Measurements from ENCODE around the gene KCNN3.

Gene KCNN3

DNA sequence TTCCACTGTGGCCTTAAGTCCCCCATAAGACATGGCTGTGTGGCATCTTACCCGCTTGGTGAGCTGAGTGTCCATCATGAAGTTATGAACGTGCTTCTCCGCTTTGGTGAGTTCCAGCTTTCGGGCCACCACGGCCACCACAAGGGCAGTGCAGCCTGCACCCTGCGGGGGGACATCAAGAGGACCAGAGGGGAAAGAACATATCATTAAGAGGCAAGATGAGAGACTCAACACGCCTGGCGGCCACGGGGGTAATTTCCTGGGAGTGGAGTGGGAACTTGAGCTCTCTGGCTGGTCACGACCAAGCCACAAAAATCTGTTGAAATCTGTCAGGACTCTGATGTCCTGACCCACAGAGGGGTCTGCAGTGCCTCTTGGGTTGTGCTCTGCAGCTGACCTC is 144.2 kb downstream of the KCNN3 start (continued):
- TF ChIP-seq ZNF518A (tag by site-specific recombination; conservative IDR thresholded peaks at IDR 0.05; ENCODE audit: low read depth) (no peak), ZNF16 (tag by site-specific recombination; IDR thresholded peaks at IDR 0.05; ENCODE audit: low read depth) (no peak), ZNF155 (tag by site-specific recombination; IDR thresholded peaks at IDR 0.05) (no peak), HOXD13 (CRISPR knock-in tag; IDR thresholded peaks at IDR 0.05; ENCODE audit: borderline replicate concordance) (no peak), ZBTB21 (tag by site-specific recombination; IDR thresholded peaks at IDR 0.05) (no peak), ZNF626 (tag by site-specific recombination; IDR thresholded peaks at IDR 0.05) (no peak), ZNF292 (tag by site-specific recombination; IDR thresholded peaks at IDR 0.05; ENCODE audit: borderline replicate concordance, low read depth) (no peak), ZNF26 (tag by site-specific recombination; IDR thresholded peaks at IDR 0.05) (no peak), KLF16 (tag by site-specific recombination; IDR thresholded peaks at IDR 0.05) (no peak), ZNF555 (tag by site-specific recombination; conservative IDR thresholded peaks at IDR 0.05) (no peak), YY2 (tag by site-specific recombination; IDR thresholded peaks at IDR 0.05) (no peak), ZNF473 (tag by site-specific recombination; IDR thresholded peaks at IDR 0.05) (no peak), KLF9 (tag by site-specific recombination; IDR thresholded peaks at IDR 0.05; ENCODE audit: low read depth) (no peak)

- TF ChIP-seq, protein P1, sequence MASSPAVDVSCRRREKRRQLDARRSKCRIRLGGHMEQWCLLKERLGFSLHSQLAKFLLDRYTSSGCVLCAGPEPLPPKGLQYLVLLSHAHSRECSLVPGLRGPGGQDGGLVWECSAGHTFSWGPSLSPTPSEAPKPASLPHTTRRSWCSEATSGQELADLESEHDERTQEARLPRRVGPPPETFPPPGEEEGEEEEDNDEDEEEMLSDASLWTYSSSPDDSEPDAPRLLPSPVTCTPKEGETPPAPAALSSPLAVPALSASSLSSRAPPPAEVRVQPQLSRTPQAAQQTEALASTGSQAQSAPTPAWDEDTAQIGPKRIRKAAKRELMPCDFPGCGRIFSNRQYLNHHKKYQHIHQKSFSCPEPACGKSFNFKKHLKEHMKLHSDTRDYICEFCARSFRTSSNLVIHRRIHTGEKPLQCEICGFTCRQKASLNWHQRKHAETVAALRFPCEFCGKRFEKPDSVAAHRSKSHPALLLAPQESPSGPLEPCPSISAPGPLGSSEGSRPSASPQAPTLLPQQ (tag by site-specific recombination; IDR thresholded peaks at IDR 0.05) = no peak
- TF ChIP-seq ZNF248 (tag by site-specific recombination; IDR thresholded peaks at IDR 0.05) (no peak), ZNF433 (tag by site-specific recombination; IDR thresholded peaks at IDR 0.05; ENCODE audit: low read depth) (no peak), WT1 (tag by site-specific recombination; IDR thresholded peaks at IDR 0.05) (no peak), ZNF24 (tag by site-specific recombination; IDR thresholded peaks at IDR 0.05) (no peak), ZBTB48 (tag by site-specific recombination; IDR thresholded peaks at IDR 0.05) (no peak), ZNF302 (tag by site-specific recombination; IDR thresholded peaks at IDR 0.05; ENCODE audit: low read depth) (no peak), KLF9 (tag by site-specific recombination; IDR thresholded peaks at IDR 0.05; ENCODE audit: low read depth) (no peak), ZNF155 (tag by site-specific recombination; IDR thresholded peaks at IDR 0.05) (no peak), ZNF221 (tag by site-specific recombination; IDR thresholded peaks at IDR 0.05; ENCODE audit: borderline replicate concordance) (no peak), BCL11A (tag by site-specific recombination; IDR thresholded peaks at IDR 0.05; ENCODE audit: low read depth) (no peak), ZNF670 (tag by site-specific recombination; IDR thresholded peaks at IDR 0.05; ENCODE audit: low read depth) (no peak)
- TF ChIP-seq, protein P2, sequence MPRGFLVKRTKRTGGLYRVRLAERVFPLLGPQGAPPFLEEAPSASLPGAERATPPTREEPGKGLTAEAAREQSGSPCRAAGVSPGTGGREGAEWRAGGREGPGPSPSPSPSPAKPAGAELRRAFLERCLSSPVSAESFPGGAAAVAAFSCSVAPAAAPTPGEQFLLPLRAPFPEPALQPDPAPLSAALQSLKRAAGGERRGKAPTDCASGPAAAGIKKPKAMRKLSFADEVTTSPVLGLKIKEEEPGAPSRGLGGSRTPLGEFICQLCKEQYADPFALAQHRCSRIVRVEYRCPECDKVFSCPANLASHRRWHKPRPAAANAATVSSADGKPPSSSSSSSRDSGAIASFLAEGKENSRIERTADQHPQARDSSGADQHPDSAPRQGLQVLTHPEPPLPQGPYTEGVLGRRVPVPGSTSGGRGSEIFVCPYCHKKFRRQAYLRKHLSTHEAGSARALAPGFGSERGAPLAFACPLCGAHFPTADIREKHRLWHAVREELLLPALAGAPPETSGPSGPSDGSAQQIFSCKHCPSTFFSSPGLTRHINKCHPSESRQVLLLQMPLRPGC (tag by site-specific recombination; IDR thresholded peaks at IDR 0.05) = no peak
- TF ChIP-seq, protein P3, sequence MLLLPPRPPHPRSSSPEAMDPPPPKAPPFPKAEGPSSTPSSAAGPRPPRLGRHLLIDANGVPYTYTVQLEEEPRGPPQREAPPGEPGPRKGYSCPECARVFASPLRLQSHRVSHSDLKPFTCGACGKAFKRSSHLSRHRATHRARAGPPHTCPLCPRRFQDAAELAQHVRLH (tag by site-specific recombination; IDR thresholded peaks at IDR 0.05) = no peak
- no peaks in the 10 kb centered on the region for H3K9me3 ChIP-seq (ENCODE audit: control insufficient read depth, insufficient read depth, low read depth, low read length)
- H3K27ac ChIP-seq (ENCODE audit: extremely low read depth, low read depth, low read length) = no peak overlapping the region
- ChIA-PET CTCF (interaction anchor here (0.6 to 1.5 kb wide), 4 partner anchors 21 to 116 kb away, joined by 3 to 5 read pairs (median 3); no protein-coding TSS in a partner anchor), POLR2A (no interaction called here)
- no peaks in the 10 kb centered on the region for H3K4me1 ChIP-seq (ENCODE audit: control insufficient read depth, insufficient read depth, low read length)
- H3K36me3 ChIP-seq (ENCODE audit: control insufficient read depth in 2 of 2, insufficient read depth in 1 of 2, low read length in 2 of 2) = no peaks in the 10 kb centered on the region
- H3K4me3 ChIP-seq (ENCODE audit: low read depth, low read length) = no peak overlapping the region
Measured at GRCh38 chr1:154720328-154721297, 149.5 kb downstream of the KCNN3 start.
